Cardiac muscle cell (in vitro differentiated cells and primary cell): ENCODE data around the gene SMIM35. TPM values are rescaled to one million over a fixed set of nuclear protein-coding genes. Genes with fewer than 3 reads are reported as not detected.

Experiments
- DNase-seq, 2 donors: peaks; one replicate each; pipeline versions ENCODE4 v3.0.0 to v3.0.0-alpha.2; 2010 to 2017; ENCODE audit warnings: low read depth in 1 of 2, low spot score in 1 of 2
- H3K27ac ChIP-seq: fragments of 200-600 bp; sonication (generic); 2 replicates; pipeline ENCODE4 v1.5.1; 2016
- H3K27me3 ChIP-seq: fragments of 200-600 bp; sonication (generic); 2 replicates; pipeline ENCODE4 v1.6.0; 2016; ENCODE audit warnings: control low read depth
- H3K36me3 ChIP-seq: fragments of 200-600 bp; sonication (generic); 2 replicates; pipeline ENCODE4 v1.5.1; 2016; ENCODE audit warnings: control low read depth
- H3K4me1 ChIP-seq: fragments of 200-600 bp; sonication (generic); 2 replicates; pipeline ENCODE4 v1.8.1; 2017; ENCODE audit warnings: low read depth, mild to moderate bottlenecking, mixed run types
- H3K4me3 ChIP-seq: fragments of 200-600 bp; sonication (generic); 2 replicates; pipeline ENCODE4 v1.5.1; 2016; ENCODE audit warnings: mild to moderate bottlenecking
- H3K9me3 ChIP-seq: fragments of 200-600 bp; sonication (generic); 2 replicates; pipeline ENCODE4 v1.5.1; 2017; ENCODE audit warnings: low read depth, mild to moderate bottlenecking, control low read depth
- polyA plus RNA-seq: library from polyadenylated mRNA; unstranded; fragments of >200 nt; fragmentation: Nextera tagmentation; extraction: Ambion mirVana; gene quantifications from 2 replicates; pipeline ENCODE4 v1.2.1, GENCODE V29; 2016
- total RNA-seq: library from RNA; depleted of rRNA; stranded (reverse); fragments of >200 nt; gene quantifications from 2 replicates; pipeline ENCODE4 v1.2.3, GENCODE V29; 2016
- TF ChIP-seq, protein P1 (sequence below): IDR thresholded peaks from 2 replicates; pipeline ENCODE4 v1.5.1; 2012; ENCODE audit warnings: low read depth, mild to moderate bottlenecking, low read length

The SMIM35 gene
- total and polyA plus RNA-seq, 2 experiments from 2014 or later: not detected

DNA sequence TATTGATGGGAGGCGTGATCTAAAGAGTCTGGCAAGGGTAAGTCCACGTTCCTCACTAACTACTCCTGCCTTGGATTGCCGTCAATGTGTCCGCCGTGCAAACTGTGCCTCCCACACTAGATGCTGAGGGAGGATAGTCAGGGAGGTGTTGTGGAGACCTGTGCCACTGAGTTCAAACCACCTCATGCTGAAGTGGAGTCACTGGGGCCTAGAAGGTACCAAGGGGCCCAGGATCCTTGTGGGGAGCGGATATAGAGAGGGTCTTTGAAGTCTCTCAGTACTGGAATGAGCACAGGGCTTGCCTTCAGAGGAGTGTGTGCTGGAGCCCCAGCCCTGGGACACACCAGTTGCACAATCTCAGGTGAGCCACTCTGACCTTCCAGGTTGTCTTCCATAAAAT is 37.0 kb downstream of the SMIM35 start:
- TF ChIP-seq, protein P1, sequence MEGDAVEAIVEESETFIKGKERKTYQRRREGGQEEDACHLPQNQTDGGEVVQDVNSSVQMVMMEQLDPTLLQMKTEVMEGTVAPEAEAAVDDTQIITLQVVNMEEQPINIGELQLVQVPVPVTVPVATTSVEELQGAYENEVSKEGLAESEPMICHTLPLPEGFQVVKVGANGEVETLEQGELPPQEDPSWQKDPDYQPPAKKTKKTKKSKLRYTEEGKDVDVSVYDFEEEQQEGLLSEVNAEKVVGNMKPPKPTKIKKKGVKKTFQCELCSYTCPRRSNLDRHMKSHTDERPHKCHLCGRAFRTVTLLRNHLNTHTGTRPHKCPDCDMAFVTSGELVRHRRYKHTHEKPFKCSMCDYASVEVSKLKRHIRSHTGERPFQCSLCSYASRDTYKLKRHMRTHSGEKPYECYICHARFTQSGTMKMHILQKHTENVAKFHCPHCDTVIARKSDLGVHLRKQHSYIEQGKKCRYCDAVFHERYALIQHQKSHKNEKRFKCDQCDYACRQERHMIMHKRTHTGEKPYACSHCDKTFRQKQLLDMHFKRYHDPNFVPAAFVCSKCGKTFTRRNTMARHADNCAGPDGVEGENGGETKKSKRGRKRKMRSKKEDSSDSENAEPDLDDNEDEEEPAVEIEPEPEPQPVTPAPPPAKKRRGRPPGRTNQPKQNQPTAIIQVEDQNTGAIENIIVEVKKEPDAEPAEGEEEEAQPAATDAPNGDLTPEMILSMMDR: no peak
- Histone ChIP-seq H3K4me1 (no peaks in the 10 kb centered on the region), H3K27me3 (peaks cover 7% of the 10 kb centered on the region), H3K27ac (no peak overlapping the region), H3K9me3 (no peaks in the 10 kb centered on the region), H3K36me3 (no peaks in the 10 kb centered on the region), H3K4me3 (no peak overlapping the region)
- DNase-seq: no peak

DNA sequence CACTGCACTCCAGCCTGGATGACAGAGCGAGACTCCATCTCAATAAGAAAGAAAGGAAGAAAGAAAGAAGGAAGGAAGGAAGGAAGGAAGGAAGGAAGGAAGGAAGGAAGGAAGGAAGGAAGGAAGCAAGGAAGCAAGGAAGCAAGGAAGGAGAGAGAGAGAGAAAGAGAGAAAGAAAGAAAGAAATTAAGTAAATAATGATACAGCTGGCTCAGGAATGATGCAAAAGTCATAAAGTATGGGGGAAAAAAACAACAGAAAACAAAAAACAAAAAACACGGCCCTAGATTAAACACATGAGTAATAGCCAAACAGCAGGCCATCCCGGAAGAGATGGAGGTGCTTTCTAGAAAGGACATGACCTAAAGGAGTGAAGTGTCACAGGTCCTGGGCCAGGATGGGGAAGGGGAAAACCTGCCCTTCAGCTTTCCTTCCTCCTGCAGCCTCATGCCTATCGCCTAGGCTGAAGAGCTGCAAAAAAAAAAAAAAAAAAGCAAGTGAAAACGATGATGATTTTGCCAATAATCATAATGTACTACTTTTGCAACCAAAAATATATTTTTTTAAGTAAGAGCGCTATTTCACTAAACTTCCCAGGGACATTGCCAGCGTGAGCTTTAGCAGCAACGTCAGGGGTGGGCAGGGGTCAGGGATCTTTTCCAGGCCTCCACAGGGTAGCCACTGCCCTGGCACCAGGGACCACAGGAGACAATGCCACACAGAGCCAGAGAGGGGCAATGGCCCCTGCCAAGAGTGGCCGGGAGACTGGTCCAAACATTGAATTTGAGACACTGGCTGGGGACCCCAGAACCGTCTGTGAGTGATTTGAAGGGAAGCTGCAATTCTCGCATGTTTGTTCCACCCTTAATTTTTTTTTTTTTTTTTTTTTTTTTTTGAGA is 38.0 kb downstream of the SMIM35 start:
- H3K27ac ChIP-seq: no peak overlapping the region
- no peaks in the 10 kb centered on the region for H3K4me1 ChIP-seq
- H3K36me3 ChIP-seq: no peaks in the 10 kb centered on the region
- no peak for DNase-seq
- TF ChIP-seq, protein P1: no peak
- no peak overlapping the region for H3K4me3 ChIP-seq
- H3K9me3 ChIP-seq: no peaks in the 10 kb centered on the region
- H3K27me3 ChIP-seq: peaks cover 8% of the 10 kb centered on the region

DNA sequence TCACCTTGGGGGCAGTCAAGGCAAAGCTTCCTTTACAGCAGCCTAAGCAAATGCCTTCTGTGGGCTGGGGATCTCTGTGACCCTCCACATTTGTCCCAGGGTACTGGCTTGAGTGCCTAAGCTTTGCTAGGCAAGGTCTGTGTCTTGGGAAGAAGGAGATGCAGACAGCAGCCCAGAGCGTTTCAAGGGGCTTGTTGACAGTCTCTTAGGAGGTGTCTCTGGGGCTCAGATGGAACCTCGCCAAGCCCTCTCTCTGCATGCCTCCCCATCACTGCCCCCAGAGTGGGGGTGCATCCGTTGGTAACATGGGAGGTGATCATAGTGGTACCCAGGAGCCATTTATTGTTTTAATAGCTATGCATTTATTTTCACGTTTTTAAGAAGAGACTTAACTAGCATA is 39.0 kb downstream of the SMIM35 start:
- H3K27me3 ChIP-seq: peaks cover 8% of the 10 kb centered on the region
- TF ChIP-seq, protein P1: no peak
- no peaks in the 10 kb centered on the region for H3K9me3 ChIP-seq
- no peak overlapping the region for H3K27ac ChIP-seq
- no peak for DNase-seq
- H3K4me3 ChIP-seq: no peak overlapping the region
- no peaks in the 10 kb centered on the region for H3K36me3 ChIP-seq
- no peaks in the 10 kb centered on the region for H3K4me1 ChIP-seq

DNA sequence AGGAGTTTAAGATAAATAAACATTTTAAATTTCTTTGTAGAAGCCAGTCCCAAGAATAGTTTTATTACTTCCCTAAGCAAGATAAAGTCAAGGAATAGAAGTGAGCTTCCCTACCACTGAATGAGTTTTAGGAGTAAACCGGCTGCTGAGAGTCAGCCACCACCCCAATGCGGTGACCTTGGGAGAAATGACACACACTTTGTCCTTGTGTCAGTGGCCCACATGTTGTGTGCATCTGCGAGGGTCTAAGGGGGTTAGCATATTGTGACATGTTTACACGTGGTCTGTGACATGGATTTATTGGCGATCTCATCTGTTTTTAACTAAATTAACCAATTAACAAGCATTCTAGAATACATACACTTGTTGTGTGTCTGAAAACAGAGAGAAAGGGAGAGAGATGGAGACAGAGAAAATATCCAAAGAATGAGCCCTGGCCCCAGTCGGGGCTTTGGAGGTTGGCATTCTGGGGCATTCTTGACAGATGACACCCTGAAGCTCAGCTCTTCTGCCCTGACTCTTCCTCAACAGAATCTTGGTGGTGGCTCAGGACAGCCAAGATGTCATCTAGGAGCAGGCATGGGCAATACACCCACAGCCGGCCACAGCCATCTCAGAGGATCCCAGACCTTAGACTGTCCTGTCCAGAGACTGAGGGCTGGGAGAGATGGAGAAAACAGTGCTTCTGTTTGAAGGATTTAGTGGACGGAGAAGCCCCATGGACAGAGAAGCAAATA is 39.6 kb downstream of the SMIM35 start:
- H3K9me3 ChIP-seq: no peaks in the 10 kb centered on the region
- no peaks in the 10 kb centered on the region for H3K4me1 ChIP-seq
- H3K27me3 ChIP-seq: peaks cover 8% of the 10 kb centered on the region
- H3K4me3 ChIP-seq: no peak overlapping the region
- no peaks in the 10 kb centered on the region for H3K36me3 ChIP-seq
- DNase-seq: no peak
- no peak overlapping the region for H3K27ac ChIP-seq
- TF ChIP-seq, protein P1: no peak

DNA sequence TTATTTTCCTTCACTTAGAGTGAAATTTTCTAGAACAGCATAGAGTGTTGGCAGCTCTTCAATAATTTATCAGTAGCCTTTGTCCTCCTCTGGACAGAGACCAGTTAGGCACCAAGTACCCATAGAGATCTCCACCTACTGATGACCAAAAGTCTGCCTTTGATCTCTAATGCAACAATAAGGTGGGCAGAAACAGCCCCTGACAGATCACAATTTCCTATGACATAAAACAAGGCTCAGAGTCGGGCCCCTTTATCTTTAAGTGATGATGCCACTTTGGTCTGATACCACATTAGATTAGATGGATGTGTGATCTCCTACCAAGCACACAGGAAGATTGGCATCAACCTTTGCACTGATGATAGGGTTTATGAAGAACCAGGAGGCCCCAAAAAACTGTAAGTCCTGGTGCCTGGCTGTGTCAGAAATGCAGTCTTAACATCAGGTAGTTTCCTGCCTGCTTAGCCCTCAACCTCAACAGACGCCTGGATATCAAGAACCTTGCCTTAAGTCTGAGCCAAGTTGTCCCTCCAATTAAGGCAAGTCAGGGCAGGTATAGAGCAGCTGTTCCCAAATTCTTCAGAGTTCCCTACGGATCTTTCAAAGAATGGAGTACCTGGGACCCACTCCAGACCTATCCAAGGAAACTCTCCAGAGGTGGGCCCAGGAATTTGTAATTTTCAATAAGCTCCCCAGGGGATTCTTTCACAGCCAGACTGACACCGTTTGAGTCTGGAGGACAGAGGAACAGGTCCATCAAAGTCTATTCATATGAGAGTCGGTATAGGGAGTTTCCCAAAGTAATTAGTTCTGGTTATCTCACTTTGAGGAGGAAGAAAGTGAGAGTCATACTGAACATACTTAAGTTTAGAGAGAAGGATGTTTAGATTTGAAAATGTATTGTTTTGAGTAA is 40.5 kb downstream of the SMIM35 start:
- TF ChIP-seq, protein P1: no peak
- H3K9me3 ChIP-seq: no peaks in the 10 kb centered on the region

More for the DNA sequence above, 40.5 kb downstream of the SMIM35 start:
- H3K27me3 ChIP-seq: peaks cover 8% of the 10 kb centered on the region
- no peaks in the 10 kb centered on the region for H3K36me3 ChIP-seq
- H3K4me1 ChIP-seq: no peaks in the 10 kb centered on the region
- DNase-seq: no peak
- H3K4me3 ChIP-seq: no peak overlapping the region
- no peak overlapping the region for H3K27ac ChIP-seq
